ENCODE results near the gene BRIP1. TPM values are rescaled to one million over a fixed set of nuclear protein-coding genes. Genes with fewer than 3 reads are reported as not detected.
"Not testable (repeated sequence)": the region's sequence is repeated elsewhere in the genome, so short reads cannot be mapped to it uniquely, and the experiment has no call there.

Gene BRIP1
- total RNA-seq, 2 donors from 2014 or later, result 1.9 to 3.3 TPM

- intact Hi-C loops (cut with DNase I, micrococcal nuclease); ATAC-seq; DNase-seq: not testable (repeated sequence)
Measured at GRCh38 chr17:61666406-61667088, 196.8 kb downstream of the BRIP1 start.

- DNase-seq (no peak), ATAC-seq (no peak)
- intact Hi-C loops (cut with DNase I, micrococcal nuclease), result no loop called here
Measured at GRCh38 chr17:61663310-61663709, 200.0 kb downstream of the BRIP1 start.

- intact Hi-C loops (cut with DNase I, micrococcal nuclease), result no loop called here
- no peak for ATAC-seq
- no peak for DNase-seq
Measured at GRCh38 chr17:61662741-61663140, 200.6 kb downstream of the BRIP1 start.

- DNase-seq (no peak), ATAC-seq (no peak)
- intact Hi-C loops (cut with DNase I, micrococcal nuclease), result no loop called here
Measured at GRCh38 chr17:61662186-61662585, 201.1 kb downstream of the BRIP1 start.

- no peak for DNase-seq
- no peak for ATAC-seq
- intact Hi-C loops (cut with DNase I, micrococcal nuclease), result no loop called here
Measured at GRCh38 chr17:61660746-61661485, 202.4 kb downstream of the BRIP1 start.

GRCh38 chr17:61659437-61659836 lies 203.9 kb downstream of the BRIP1 start:
- ATAC-seq (no peak), DNase-seq (no peak)
- intact Hi-C loops (cut with DNase I, micrococcal nuclease), result no loop called here

GRCh38 chr17:61658183-61658582 lies 205.1 kb downstream of the BRIP1 start:
- ATAC-seq (no peak), DNase-seq (no peak)
- intact Hi-C loops (cut with DNase I, micrococcal nuclease), result no loop called here

GRCh38 chr17:61657338-61657737 lies 206.0 kb downstream of the BRIP1 start:
- intact Hi-C loops (cut with DNase I, micrococcal nuclease), result no loop called here
- ATAC-seq (no peak), DNase-seq (no peak)

- ATAC-seq, result no peak
- intact Hi-C loops (cut with DNase I, micrococcal nuclease), result no loop called here
- no peak for DNase-seq
Measured at GRCh38 chr17:61656721-61657217, 206.6 kb downstream of the BRIP1 start.

- intact Hi-C loops (cut with DNase I, micrococcal nuclease), result no loop called here
- ATAC-seq (no peak), DNase-seq (no peak)
Measured at GRCh38 chr17:61650749-61651148, 212.6 kb downstream of the BRIP1 start.

GRCh38 chr17:61648587-61648986 lies 214.7 kb downstream of the BRIP1 start:
- intact Hi-C loops (cut with DNase I, micrococcal nuclease), result no loop called here
- DNase-seq (no peak), ATAC-seq (no peak)

- intact Hi-C loops (cut with DNase I, micrococcal nuclease), result no loop called here
- no peak for DNase-seq
- no peak for ATAC-seq
Measured at GRCh38 chr17:61647047-61647446, 216.3 kb downstream of the BRIP1 start.

GRCh38 chr17:61646482-61646881 lies 216.8 kb downstream of the BRIP1 start:
- intact Hi-C loops (cut with DNase I, micrococcal nuclease), result no loop called here
- DNase-seq, result no peak
- no peak for ATAC-seq

GRCh38 chr17:61645920-61646319 lies 217.4 kb downstream of the BRIP1 start:
- no peak for ATAC-seq
- intact Hi-C loops (cut with DNase I, micrococcal nuclease), result no loop called here
- no peak for DNase-seq

- intact Hi-C loops (cut with DNase I, micrococcal nuclease), result no loop called here
- no peak for ATAC-seq
Measured at GRCh38 chr17:61644800-61645774, 218.2 kb downstream of the BRIP1 start.

GRCh38 chr17:61642768-61643167 lies 220.6 kb downstream of the BRIP1 start:
- DNase-seq (no peak), ATAC-seq (no peak)
- intact Hi-C loops (cut with DNase I, micrococcal nuclease), result no loop called here

More at GRCh38 chr17:61644800-61645774, 218.2 kb downstream of the BRIP1 start:
- DNase-seq, result no peak

- DNase-seq (no peak), ATAC-seq (no peak)
- intact Hi-C loops (cut with DNase I, micrococcal nuclease), result no loop called here
Measured at GRCh38 chr17:61641715-61642114, 221.6 kb downstream of the BRIP1 start.

GRCh38 chr17:61641084-61641483 lies 222.2 kb downstream of the BRIP1 start:
- DNase-seq, result no peak
- no peak for ATAC-seq
- intact Hi-C loops (cut with DNase I, micrococcal nuclease), result no loop called here

GRCh38 chr17:61639818-61640217 lies 223.5 kb downstream of the BRIP1 start:
- DNase-seq (no peak), ATAC-seq (no peak)
- intact Hi-C loops (cut with DNase I, micrococcal nuclease), result no loop called here
